ENCODE measurements around the gene STX4. TPM values are rescaled to one million over a fixed set of nuclear protein-coding genes. Genes with fewer than 3 reads are reported as not detected.

STX4 gene
- total and polyA plus RNA-seq, 9 of the 15 experiments (the other 6 are each of a cell fraction or from before 2014, with no cell fraction given): 3.2 to 48.0 (median 21.5) TPM

DNA sequence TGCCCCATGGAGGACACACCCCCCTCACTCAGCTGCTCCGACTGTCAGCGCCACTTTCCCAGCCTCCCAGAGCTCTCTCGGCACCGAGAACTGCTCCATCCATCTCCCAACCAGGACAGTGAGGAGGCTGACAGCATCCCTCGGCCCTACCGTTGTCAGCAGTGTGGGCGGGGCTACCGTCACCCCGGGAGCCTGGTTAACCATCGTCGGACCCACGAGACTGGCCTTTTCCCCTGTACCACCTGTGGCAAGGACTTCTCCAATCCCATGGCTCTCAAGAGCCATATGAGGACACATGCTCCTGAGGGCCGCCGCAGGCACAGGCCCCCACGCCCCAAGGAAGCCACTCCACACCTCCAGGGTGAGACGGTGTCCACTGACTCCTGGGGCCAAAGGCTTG, 43.0 kb downstream of the STX4 start:
- H3K79me2 ChIP-seq (ENCODE audit: control insufficient read depth, insufficient read depth, low read length): peaks cover 62% of the 10 kb centered on the region
- no peak overlapping the region for H2AFZ ChIP-seq (ENCODE audit: low read depth, low read length)
- 78% methylated on average over 10 of the region's 16 CpGs for WGBS (ENCODE audit: insufficient coverage, low coverage, missing lambda C conversion rate)
- H3K9me3 ChIP-seq (replicated peaks; ENCODE audit: control insufficient read depth, insufficient read depth, low read depth, low read length): no peaks in the 10 kb centered on the region
- ChIA-PET POLR2A (interaction anchor here (0.5 to 3.3 kb wide), 4 partner anchors 9 to 183 kb away, joined by 3 to 32 read pairs (median 4); partner anchors contain the start of gene ITGAM), CTCF (ENCODE audit: low intra/inter-chr PET ratio) (no interaction called here)
- H4K20me1 ChIP-seq (replicated peaks; ENCODE audit: control insufficient read depth, insufficient read depth, low read length): no peaks in the 10 kb centered on the region; the same call in 1 of the 2 replicates
- no peak overlapping the region for H3K4me2 ChIP-seq (ENCODE audit: insufficient read depth, low read length)
- BruUV-seq (replicated peaks): no TSS peak
- peaks cover 11 to 52% of the 10 kb centered on the region in 2 experiments; a peak in 4 of 5 replicates for H3K4me1 ChIP-seq (replicated peaks in 1 of 2; ENCODE audit: control insufficient read depth in 2 of 2, insufficient read depth in 2 of 2, low read length in 2 of 2)
- intact Hi-C loops (cut with micrococcal nuclease): no loop called here
- H3K36me3 ChIP-seq (ENCODE audit: control insufficient read depth, insufficient read depth, low read length): peaks cover 57% of the 10 kb centered on the region
- no peaks in the 10 kb centered on the region for H3K27me3 ChIP-seq (ENCODE audit: control insufficient read depth in 2 of 2, insufficient read depth in 2 of 2, low read length in 2 of 2)
- DNase-seq (ENCODE audit: extremely low read depth in 1 of 4, low spot score in 3 of 4) (no peak), FAIRE-seq (no peak), ATAC-seq (no peak)
- no peak for TF ChIP-seq NRF1 (conservative IDR thresholded peaks at IDR 0.05 in 1 of 2, IDR thresholded peaks at IDR 0.05 in 1 of 2)
- TF ChIP-seq, protein P1, sequence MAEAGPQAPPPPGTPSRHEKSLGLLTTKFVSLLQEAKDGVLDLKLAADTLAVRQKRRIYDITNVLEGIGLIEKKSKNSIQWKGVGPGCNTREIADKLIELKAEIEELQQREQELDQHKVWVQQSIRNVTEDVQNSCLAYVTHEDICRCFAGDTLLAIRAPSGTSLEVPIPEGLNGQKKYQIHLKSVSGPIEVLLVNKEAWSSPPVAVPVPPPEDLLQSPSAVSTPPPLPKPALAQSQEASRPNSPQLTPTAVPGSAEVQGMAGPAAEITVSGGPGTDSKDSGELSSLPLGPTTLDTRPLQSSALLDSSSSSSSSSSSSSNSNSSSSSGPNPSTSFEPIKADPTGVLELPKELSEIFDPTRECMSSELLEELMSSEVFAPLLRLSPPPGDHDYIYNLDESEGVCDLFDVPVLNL (CRISPR knock-in tag; IDR thresholded peaks at IDR 0.05; ENCODE audit: low read depth): no peak
- TF ChIP-seq POU5F1 (IDR thresholded peaks at IDR 0.05; ENCODE audit: borderline replicate concordance, low read depth, low read length, partially characterized antibody): no peak
- TF ChIP-seq SRF (CRISPR knock-in tag; IDR thresholded peaks at IDR 0.05): no peak
- no peak for TF ChIP-seq CREM (IDR thresholded peaks at IDR 0.05; ENCODE audit: low read depth)
- no peak for TF ChIP-seq C11orf30 (IDR thresholded peaks at IDR 0.05; ENCODE audit: low read depth)
- TF ChIP-seq, protein P2, sequence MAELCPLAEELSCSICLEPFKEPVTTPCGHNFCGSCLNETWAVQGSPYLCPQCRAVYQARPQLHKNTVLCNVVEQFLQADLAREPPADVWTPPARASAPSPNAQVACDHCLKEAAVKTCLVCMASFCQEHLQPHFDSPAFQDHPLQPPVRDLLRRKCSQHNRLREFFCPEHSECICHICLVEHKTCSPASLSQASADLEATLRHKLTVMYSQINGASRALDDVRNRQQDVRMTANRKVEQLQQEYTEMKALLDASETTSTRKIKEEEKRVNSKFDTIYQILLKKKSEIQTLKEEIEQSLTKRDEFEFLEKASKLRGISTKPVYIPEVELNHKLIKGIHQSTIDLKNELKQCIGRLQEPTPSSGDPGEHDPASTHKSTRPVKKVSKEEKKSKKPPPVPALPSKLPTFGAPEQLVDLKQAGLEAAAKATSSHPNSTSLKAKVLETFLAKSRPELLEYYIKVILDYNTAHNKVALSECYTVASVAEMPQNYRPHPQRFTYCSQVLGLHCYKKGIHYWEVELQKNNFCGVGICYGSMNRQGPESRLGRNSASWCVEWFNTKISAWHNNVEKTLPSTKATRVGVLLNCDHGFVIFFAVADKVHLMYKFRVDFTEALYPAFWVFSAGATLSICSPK (IDR thresholded peaks at IDR 0.05; ENCODE audit: borderline replicate concordance): no peak
- TF ChIP-seq, protein P3, sequence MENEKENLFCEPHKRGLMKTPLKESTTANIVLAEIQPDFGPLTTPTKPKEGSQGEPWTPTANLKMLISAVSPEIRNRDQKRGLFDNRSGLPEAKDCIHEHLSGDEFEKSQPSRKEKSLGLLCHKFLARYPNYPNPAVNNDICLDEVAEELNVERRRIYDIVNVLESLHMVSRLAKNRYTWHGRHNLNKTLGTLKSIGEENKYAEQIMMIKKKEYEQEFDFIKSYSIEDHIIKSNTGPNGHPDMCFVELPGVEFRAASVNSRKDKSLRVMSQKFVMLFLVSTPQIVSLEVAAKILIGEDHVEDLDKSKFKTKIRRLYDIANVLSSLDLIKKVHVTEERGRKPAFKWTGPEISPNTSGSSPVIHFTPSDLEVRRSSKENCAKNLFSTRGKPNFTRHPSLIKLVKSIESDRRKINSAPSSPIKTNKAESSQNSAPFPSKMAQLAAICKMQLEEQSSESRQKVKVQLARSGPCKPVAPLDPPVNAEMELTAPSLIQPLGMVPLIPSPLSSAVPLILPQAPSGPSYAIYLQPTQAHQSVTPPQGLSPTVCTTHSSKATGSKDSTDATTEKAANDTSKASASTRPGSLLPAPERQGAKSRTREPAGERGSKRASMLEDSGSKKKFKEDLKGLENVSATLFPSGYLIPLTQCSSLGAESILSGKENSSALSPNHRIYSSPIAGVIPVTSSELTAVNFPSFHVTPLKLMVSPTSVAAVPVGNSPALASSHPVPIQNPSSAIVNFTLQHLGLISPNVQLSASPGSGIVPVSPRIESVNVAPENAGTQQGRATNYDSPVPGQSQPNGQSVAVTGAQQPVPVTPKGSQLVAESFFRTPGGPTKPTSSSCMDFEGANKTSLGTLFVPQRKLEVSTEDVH (IDR thresholded peaks at IDR 0.05; ENCODE audit: low read depth, partially characterized antibody): no peak
- no peak for TF ChIP-seq POLR2G (IDR thresholded peaks at IDR 0.05; ENCODE audit: low read depth, low read length)
- no peak for TF ChIP-seq NCOR1 (IDR thresholded peaks at IDR 0.05)
- TF ChIP-seq GATAD2B (IDR thresholded peaks at IDR 0.05; ENCODE audit: borderline replicate concordance): no peak
- no peak for TF ChIP-seq SMARCB1 (IDR thresholded peaks at IDR 0.05; ENCODE audit: insufficient read length, low read depth)
- TF ChIP-seq CSDE1 (IDR thresholded peaks at IDR 0.05): no peak
- TF ChIP-seq PHF20 (IDR thresholded peaks at IDR 0.05; ENCODE audit: partially characterized antibody): no peak
- no peak for TF ChIP-seq KAT8 (IDR thresholded peaks at IDR 0.05; ENCODE audit: low read depth)
- H3K27ac ChIP-seq (ENCODE audit: extremely low read depth, low read depth, low read length): no peak overlapping the region
- in situ Hi-C loops (cut with MboI): no loop called here
- peak overlapping the region in 1 of 2 experiments; percentile 37; a peak in 1 of 4 replicates for H3K9ac ChIP-seq (ENCODE audit: insufficient read depth in 1 of 2, low read depth in 2 of 2, low read length in 2 of 2)
- no peaks in the 10 kb centered on the region for H3K9me1 ChIP-seq (ENCODE audit: control insufficient read depth, insufficient read depth, low read length)
- H3K4me3 ChIP-seq: no peak overlapping the region

Measured in K562 (cell line).